AML-193 (cell line): Measurements from ENCODE around the gene IGIP.
"Not testable (repeated sequence)": the region's sequence is repeated elsewhere in the genome, so short reads cannot be mapped to it uniquely, and the experiment has no call there.

Source experiments
- DNase-seq, 2 experiments: peaks; one replicate each; lab custom pipeline; 2025; lab: John Stamatoyannopoulos, UW

IGIP gene

GRCh38 chr5:140141241-140141640 lies 15.5 kb downstream of the IGIP start:
- no peak for DNase-seq

- DNase-seq, result no peak
These were observed 16.5 kb downstream of the IGIP start for GRCh38 chr5:140142246-140142645.

- DNase-seq, result no peak
These were observed 17.1 kb downstream of the IGIP start for GRCh38 chr5:140142856-140143255.

- DNase-seq, result no peak
These were observed 18.0 kb downstream of the IGIP start for GRCh38 chr5:140143521-140144258.

GRCh38 chr5:140145256-140145655 lies 19.5 kb downstream of the IGIP start:
- no peak for DNase-seq

GRCh38 chr5:140145818-140146522 lies 20.2 kb downstream of the IGIP start:
- DNase-seq, result no peak

- no peak for DNase-seq
These were observed 20.7 kb downstream of the IGIP start for GRCh38 chr5:140146523-140146842.

GRCh38 chr5:140147460-140147859 lies 21.7 kb downstream of the IGIP start:
- DNase-seq, result no peak

GRCh38 chr5:140148508-140148907 lies 22.8 kb downstream of the IGIP start:
- DNase-seq, result no peak

- DNase-seq, result no peak
These were observed 24.5 kb downstream of the IGIP start for GRCh38 chr5:140150201-140150600.

GRCh38 chr5:140151144-140152021 lies 25.6 kb downstream of the IGIP start:
- DNase-seq, result no peak

GRCh38 chr5:140152022-140152999 lies 26.6 kb downstream of the IGIP start:
- no peak for DNase-seq

- DNase-seq, result no peak
These were observed 27.5 kb downstream of the IGIP start for GRCh38 chr5:140153255-140153654.

GRCh38 chr5:140153905-140154304 lies 28.2 kb downstream of the IGIP start:
- DNase-seq, result no peak

GRCh38 chr5:140154710-140155381 lies 29.1 kb downstream of the IGIP start:
- DNase-seq, result not testable (repeated sequence)

- DNase-seq, result peak; percentile 56 to 68
These were observed 31.5 kb downstream of the IGIP start for GRCh38 chr5:140157032-140157781.

GRCh38 chr5:140159014-140159927 lies 33.5 kb downstream of the IGIP start:
- DNase-seq, result no peak

- DNase-seq, result no peak
These were observed 36.5 kb downstream of the IGIP start for GRCh38 chr5:140162275-140162674.

- DNase-seq, result no peak
These were observed 37.0 kb downstream of the IGIP start for GRCh38 chr5:140162781-140163180.
